Peyer's patch (tissue), 4 donors: ENCODE measurements around the gene YEATS2.
"Not testable (repeated sequence)": the region's sequence is repeated elsewhere in the genome, so short reads cannot be mapped to it uniquely, and the experiment has no call there.

Experiments used
- CTCF ChIP-seq, 6 experiments: fragments of 450-650 bp in 4 of 6; fragments of 200-600 bp in 2 of 6; sonication (generic) in 1 of 6; IDR thresholded peaks; one replicate each; pipeline ENCODE4 v1.5.1; 2017 to 2019; ENCODE audit warnings: antibody characterized with exemption in 6 of 6, mild to moderate bottlenecking in 3 of 6, moderate library complexity in 1 of 6
- POLR2A ChIP-seq, 2 donors: fragments of 450-650 bp; IDR thresholded peaks; one replicate each; pipeline ENCODE4 v1.5.1; 2017; ENCODE audit warnings: antibody characterized with exemption in 2 of 2, mild to moderate bottlenecking in 2 of 2, moderate library complexity in 2 of 2

- not testable (repeated sequence) for TF ChIP-seq CTCF, POLR2A (IDR thresholded peaks at IDR 0.05)
Measured at GRCh38 chr3:183784503-183784902, 86.9 kb downstream of the YEATS2 start.
